Anterior cingulate cortex (tissue), 58 donors: Measurements from ENCODE around the gene DLG2.
A peak's percentile ranks its signal among the peaks of the same experiment; 100 is the strongest.
"Not testable (repeated sequence)": the region's sequence is repeated elsewhere in the genome, so short reads cannot be mapped to it uniquely, and the experiment has no call there.

Source experiments
- DNase-seq, 58 donors: peaks; one replicate each; lab custom pipeline; 2025; lab: John Stamatoyannopoulos, UW

Gene DLG2

DNA sequence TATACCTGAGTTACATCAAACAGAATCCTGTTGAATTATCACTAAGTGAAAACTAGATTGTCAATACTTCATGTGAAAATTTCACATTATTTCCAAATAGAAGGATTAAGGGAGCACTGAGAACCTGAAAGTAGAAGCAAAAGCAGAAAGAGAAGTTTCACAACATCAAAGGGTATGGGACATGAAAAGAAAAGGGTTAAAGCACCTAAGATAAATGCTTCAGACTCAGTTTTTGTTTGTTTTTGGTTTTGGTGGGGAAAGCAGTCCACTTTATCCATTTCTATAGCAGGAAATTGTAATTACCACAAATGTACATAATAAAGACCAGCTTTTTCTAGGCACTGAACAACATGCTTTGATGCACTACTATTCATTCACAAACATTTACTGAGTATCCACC is 1271.2 kb downstream of the DLG2 start:
- no peak for DNase-seq

- DNase-seq: no peak
Observed at GRCh38 chr11:84345597-84345996, 1281.5 kb downstream of the DLG2 start.

- no peak for DNase-seq
Observed at GRCh38 chr11:84345027-84345426, 1282.1 kb downstream of the DLG2 start.

DNA sequence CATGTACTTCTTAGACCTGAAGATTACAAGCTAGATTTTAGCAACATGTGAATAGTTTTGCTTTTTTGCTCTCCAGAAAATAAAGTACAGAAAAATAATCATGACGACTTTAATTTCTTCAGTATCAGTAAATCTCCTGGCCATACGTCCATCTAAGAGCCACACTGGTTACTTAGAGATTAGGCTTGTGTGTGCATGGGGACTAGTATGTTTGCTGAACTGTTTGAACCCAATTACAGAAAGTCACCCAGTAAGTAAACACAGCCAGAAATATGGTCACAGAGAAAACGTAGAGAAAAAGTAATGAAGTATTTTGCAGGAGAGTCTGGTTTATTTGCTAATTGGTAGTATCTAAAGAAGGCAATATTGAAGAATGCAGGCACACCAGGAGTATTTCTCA is 1287.3 kb downstream of the DLG2 start:
- DNase-seq: no peak

- no peak for DNase-seq
Observed at GRCh38 chr11:84333221-84333620, 1293.9 kb downstream of the DLG2 start.

- no peak for DNase-seq
Observed at GRCh38 chr11:84322211-84322610, 1304.9 kb downstream of the DLG2 start.

DNA sequence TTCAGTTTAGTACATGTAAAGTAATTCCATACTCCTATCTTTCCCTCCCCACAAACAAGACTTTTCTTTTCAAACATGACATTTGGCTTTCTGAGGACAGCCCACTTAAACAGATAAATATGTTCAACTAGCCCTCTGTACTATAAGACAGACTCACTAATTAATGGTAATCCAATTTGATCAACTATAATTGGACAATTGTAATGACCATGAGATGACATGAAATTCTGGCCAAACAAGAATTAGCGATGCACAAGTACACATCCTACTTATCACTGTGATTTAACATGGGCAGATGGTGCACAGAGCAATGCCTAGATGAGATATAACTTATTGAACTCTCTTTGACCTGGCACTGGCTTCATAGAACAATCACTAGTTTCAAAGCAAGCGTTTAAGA is 1307.3 kb downstream of the DLG2 start:
- DNase-seq: no peak

GRCh38 chr11:84316866-84317555 is 1310.1 kb downstream of the DLG2 start:
- peak in 55 of 58 donors; percentile 11 to 85 (median 63) for DNase-seq

DNA sequence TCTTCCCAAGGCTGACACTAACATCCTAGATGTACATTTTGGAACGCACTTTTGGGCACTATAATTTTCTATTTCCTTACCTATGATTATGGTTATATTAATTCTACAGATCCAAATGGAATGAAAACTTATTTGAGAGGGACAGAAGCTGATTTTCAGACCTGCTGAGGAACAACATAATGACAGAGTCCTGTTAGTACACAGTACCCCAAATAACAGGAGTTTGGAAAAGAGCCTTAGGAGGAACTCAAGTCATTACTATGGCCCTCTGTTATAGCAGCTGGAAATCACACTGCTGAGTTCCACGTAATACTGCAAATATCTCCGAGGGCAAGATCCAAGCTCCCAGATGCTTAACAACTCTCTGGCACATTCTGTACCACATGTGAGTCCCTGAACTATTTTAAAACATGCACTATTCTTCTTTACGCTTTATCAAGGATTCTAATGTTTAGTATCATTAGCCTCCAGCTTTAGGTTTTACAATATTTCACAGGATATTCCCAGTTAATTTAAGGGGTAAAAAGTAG is 1313.2 kb downstream of the DLG2 start:
- DNase-seq: peak in 2 of 58 donors; percentile 6 to 28

DNA sequence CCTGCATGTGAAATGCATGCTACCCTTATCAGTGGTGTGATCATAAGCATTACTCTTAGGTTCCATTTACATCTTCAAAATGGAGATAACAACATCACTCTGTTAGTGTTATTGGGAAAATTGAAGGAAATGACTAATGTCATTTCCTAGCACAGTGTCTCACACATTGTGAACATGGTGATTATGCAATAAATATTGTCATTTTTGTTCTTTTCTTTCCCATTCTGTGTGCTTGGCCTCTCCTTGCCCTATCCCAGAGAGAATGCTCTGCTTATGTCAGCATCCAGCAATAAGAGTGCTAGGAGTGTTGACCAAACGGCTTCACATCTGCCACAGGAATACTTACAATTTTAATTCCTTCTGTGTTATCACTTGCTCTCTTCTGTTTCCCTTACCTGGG is 1316.9 kb downstream of the DLG2 start:
- no peak for DNase-seq

- not testable (repeated sequence) for DNase-seq
Observed at GRCh38 chr11:84308491-84308890, 1318.7 kb downstream of the DLG2 start.

- DNase-seq: no peak
Observed at GRCh38 chr11:84300092-84300491, 1327.1 kb downstream of the DLG2 start.

DNA sequence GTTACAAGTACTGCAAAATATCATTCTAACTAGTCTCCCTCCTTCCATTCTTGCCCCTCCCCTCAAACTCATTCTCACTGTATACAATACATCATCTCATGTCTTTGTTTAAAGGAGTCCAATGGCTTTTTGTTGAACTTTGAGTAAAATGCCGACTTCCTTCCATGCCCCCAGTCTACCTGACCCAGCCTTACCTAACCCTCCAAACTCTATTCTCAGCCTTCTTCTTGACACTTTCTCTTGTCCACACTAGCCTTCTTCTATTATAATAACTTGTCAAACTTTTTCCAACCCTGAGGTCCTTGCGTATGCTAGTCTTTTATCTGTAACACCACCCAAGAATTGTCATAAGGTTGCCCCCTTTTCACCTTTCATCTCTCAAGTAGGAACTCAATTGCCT is 1329.6 kb downstream of the DLG2 start:
- DNase-seq: no peak

- DNase-seq: no peak
Observed at GRCh38 chr11:84295815-84296214, 1331.3 kb downstream of the DLG2 start.

GRCh38 chr11:84292955-84293354 is 1334.2 kb downstream of the DLG2 start:
- DNase-seq: no peak

DNA sequence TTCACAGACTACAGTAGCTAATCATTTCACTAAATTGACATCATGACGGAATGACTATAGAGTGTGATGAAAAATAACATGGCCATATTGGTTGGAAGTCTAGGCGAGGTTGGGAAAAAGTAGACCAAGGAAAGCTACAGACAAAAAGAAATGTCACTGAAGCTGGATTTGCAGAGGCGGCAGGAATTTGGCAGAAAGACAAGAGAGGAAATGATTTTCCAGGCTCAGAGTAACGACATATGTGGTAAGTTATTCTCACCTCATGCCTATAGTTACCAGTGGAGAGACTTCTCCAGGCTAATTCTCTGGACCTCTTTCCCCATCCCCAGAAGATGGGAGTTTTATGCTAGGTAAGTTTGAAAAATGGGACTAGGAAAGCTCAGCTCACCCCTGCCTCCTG is 1335.1 kb downstream of the DLG2 start:
- DNase-seq: peak in 2 of 58 donors; percentile 13 to 30

DNA sequence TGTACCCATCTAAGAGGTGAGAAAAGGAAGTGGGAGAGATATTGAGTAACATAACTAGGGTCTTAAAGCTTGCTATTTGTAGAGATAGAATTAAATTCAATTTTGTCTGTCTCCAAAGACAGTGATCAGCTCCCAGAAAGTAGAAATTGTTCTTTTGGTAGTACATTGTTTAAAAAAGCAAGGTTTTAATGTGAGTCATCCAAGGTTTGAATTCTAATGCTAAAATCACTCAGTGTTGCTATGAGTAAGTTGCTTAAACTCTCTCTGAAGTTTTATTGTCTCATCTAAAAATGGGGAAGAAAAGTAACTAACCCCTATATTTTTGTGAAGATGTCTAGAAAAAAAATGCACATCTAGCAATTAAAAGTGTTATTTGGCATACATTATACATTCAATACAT is 1336.5 kb downstream of the DLG2 start:
- no peak for DNase-seq

DNA sequence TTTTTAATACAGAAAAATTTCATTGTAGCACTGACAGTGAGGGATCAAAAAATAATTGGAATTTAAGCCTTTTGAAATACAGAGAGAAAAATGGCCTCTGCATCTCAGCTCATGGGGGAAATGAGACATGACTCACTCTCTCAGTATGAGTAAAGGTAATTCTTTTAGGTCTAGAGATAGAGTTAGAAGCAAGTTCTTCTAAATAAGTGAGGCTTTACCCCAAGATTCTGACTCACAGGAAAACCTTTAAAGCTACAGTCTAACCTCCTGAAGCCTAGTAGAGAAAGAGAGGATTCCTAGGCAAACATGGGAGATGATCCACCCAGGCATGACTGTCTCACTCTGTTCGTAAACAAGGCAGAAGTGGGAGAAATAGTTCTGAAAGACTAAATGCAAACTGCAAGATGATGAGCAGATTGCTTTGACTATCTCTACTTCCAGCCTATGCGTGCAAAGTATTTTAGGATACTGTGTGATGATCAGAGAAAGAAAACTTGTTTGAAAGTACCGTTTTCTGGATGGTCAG is 1337.7 kb downstream of the DLG2 start:
- no peak for DNase-seq

DNA sequence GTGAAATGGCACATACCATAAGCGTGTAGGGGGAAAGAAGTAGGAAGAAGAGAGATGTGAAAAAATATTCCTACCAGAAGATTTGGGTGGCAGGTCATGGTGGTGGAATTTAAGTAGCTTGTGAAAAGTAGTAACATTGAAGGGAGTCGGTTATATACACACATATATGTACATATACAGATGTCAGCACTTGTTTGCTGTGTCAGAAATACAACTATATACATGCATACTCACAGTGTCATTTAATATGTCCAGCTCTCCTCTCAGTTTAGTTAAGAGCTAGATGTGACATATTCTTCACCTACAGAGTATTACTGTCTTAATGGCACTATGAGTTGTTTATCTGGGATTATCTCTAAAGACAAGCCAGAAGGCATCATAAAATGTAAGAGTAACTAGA is 1353.6 kb downstream of the DLG2 start:
- DNase-seq: no peak

DNA sequence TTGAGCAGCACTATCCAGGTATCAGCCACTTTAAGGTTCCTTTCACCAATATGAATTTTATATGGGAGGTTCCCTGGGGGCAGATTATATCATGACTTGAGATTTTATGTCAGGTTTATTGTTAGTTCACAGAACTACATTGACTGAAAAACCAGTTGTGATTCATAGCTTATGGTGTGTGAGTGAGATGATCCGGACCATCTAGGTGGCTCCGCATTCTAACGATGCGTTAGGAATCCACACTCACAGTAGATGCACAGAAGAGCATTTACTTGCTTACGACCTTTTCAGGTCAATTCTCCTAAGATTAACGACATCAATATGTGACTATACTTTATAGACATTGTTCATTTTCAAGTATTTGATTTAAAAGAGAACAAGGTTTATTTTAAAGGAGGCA is 1356.7 kb downstream of the DLG2 start:
- no peak for DNase-seq

- DNase-seq: peak in 30 of 58 donors; percentile 3 to 91 (median 34)
Observed at GRCh38 chr11:84264066-84264465, 1363.1 kb downstream of the DLG2 start.

GRCh38 chr11:84261707-84262106 is 1365.4 kb downstream of the DLG2 start:
- DNase-seq: peak in 2 of 58 donors; percentile 9
